Sigmoid colon (tissue), 4 donors: ENCODE measurements around the gene MAP1LC3C.

ENCODE experiments used
- CTCF ChIP-seq, 4 experiments: fragments of 450-650 bp in 3 of 4; fragments of 200-600 bp in 1 of 4; IDR thresholded peaks; one replicate each; pipeline ENCODE4 v1.5.1; 2016 to 2019; ENCODE audit warnings: antibody characterized with exemption in 4 of 4, mild to moderate bottlenecking in 3 of 4, moderate library complexity in 2 of 4
- EP300 ChIP-seq, 4 donors: sonication (generic); formaldehyde crosslinking; IDR thresholded peaks; one replicate each; pipeline ENCODE4 v1.6.1; 2017; ENCODE audit warnings: antibody characterized with exemption in 4 of 4
- POLR2A ChIP-seq, 2 donors: fragments of 450-650 bp; IDR thresholded peaks; one replicate each; pipeline ENCODE4 v1.6.1; 2016; ENCODE audit warnings: antibody characterized with exemption in 2 of 2, mild to moderate bottlenecking in 2 of 2, moderate library complexity in 2 of 2

- no peak for TF ChIP-seq POLR2A (IDR thresholded peaks at IDR 0.05)
- TF ChIP-seq CTCF (IDR thresholded peaks at IDR 0.05): no peak
- TF ChIP-seq EP300 (IDR thresholded peaks at IDR 0.05): no peak
Observed at GRCh38 chr1:241950390-241950789, 48.5 kb downstream of the MAP1LC3C start.
